ENCODE measurements around the gene TTC28. TPM values are rescaled to one million over a fixed set of nuclear protein-coding genes. Genes with fewer than 3 reads are reported as not detected.

The TTC28 gene
- total and polyA plus RNA-seq, 2 donors (not counting 1 experiment from before 2014, with no cell fraction given), result 8.2 to 31.4 TPM

DNA sequence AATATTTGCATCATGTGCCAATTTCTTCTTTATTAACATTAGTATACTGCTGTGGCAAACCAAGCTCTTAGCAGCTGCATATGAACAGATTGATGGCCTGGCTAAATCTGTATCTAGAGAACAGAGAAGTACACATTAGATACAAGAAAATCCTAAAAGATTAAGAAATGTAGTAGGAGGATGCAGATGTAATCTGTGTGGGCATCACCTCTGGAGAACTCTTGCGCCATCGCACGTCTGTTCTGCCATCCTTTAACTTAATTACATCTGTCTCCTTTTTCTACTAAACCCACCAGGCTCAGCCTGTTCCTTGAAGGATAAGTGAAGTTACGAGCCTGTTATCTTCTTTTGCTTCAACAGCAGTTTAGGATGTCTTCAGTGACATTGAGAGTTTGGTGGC is 564.2 kb downstream of the TTC28 start:
- no peak overlapping the region for H3K4me2 ChIP-seq (ENCODE audit: extremely low read depth, insufficient read depth, low read length)

DNA sequence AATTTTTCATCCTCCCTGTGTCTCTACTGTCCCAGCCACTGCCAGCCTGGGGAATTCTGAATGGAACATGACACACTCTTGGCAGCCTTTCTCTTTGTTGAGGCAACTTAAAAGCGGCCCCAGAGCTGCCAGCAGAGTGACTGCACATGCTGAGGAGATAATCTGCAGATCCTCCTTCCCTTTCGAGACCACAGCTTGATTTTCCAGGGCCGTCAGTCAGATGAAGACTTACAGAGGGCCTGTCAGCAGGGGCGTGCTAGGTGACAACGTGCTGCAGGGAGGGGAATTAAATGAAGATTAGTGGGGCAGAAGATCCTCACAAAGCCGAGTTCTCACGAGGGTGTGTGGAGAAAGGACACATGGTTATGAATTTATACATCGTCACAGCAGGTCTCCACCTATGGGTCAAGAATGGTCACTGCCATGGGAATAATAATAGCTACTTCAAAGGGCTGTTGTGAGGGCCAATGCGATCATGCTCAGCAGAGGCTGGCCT is 567.0 kb downstream of the TTC28 start:
- TF ChIP-seq EZH2 (IDR thresholded peaks at IDR 0.05; ENCODE audit: low read length, missing control alignments), result no peak
- TF ChIP-seq, protein P1, sequence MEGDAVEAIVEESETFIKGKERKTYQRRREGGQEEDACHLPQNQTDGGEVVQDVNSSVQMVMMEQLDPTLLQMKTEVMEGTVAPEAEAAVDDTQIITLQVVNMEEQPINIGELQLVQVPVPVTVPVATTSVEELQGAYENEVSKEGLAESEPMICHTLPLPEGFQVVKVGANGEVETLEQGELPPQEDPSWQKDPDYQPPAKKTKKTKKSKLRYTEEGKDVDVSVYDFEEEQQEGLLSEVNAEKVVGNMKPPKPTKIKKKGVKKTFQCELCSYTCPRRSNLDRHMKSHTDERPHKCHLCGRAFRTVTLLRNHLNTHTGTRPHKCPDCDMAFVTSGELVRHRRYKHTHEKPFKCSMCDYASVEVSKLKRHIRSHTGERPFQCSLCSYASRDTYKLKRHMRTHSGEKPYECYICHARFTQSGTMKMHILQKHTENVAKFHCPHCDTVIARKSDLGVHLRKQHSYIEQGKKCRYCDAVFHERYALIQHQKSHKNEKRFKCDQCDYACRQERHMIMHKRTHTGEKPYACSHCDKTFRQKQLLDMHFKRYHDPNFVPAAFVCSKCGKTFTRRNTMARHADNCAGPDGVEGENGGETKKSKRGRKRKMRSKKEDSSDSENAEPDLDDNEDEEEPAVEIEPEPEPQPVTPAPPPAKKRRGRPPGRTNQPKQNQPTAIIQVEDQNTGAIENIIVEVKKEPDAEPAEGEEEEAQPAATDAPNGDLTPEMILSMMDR (conservative IDR thresholded peaks at IDR 0.05 in 1 of 2, IDR thresholded peaks at IDR 0.05 in 1 of 2; ENCODE audit: low read depth in 1 of 2, low read length in 2 of 2), result peak; percentile 38 to 64
- Histone ChIP-seq H3K9ac (ENCODE audit: insufficient read depth, low read length) (no peak overlapping the region), H3K4me1 (ENCODE audit: control insufficient read depth, extremely low read depth, insufficient read depth, low read length) (peaks cover 26% of the 10 kb centered on the region), H3K36me3 (ENCODE audit: control insufficient read depth, insufficient read depth, low read length) (no peaks in the 10 kb centered on the region), H2AFZ (ENCODE audit: low read length) (peak overlapping the region; percentile 47), H3K27ac (ENCODE audit: insufficient read depth, low read length) (peak overlapping the region; percentile 44), H3K79me2 (ENCODE audit: control insufficient read depth, insufficient read depth, low read length) (no peaks in the 10 kb centered on the region), H3K9me3 (ENCODE audit: control insufficient read depth, insufficient read depth, low read depth, low read length) (no peaks in the 10 kb centered on the region), H4K20me1 (ENCODE audit: control insufficient read depth, extremely low read depth, insufficient read depth, low read length) (no peaks in the 10 kb centered on the region), H3K4me3 (replicated peaks in 1 of 4; ENCODE audit: control extremely low read depth in 1 of 4, insufficient read depth in 1 of 4, low read depth in 3 of 4, low read length in 4 of 4) (no peak overlapping the region), H3K4me2 (ENCODE audit: extremely low read depth, insufficient read depth, low read length) (peak overlapping the region; percentile 54), H3K27me3 (ENCODE audit: control insufficient read depth, insufficient read depth, low read length) (no peaks in the 10 kb centered on the region)
- DNase-seq (ENCODE audit: low read depth in 2 of 2), result peak; percentile 53 to 66

More for the DNA sequence above, 564.2 kb downstream of the TTC28 start:
- Histone ChIP-seq H2AFZ (ENCODE audit: low read length) (no peak overlapping the region), H3K27ac (ENCODE audit: insufficient read depth, low read length) (no peak overlapping the region), H3K4me1 (ENCODE audit: control insufficient read depth, extremely low read depth, insufficient read depth, low read length) (peaks cover 26% of the 10 kb centered on the region), H3K36me3 (ENCODE audit: control insufficient read depth, insufficient read depth, low read length) (no peaks in the 10 kb centered on the region), H3K79me2 (ENCODE audit: control insufficient read depth, insufficient read depth, low read length) (no peaks in the 10 kb centered on the region), H3K9me3 (ENCODE audit: control insufficient read depth, insufficient read depth, low read depth, low read length) (no peaks in the 10 kb centered on the region), H4K20me1 (ENCODE audit: control insufficient read depth, extremely low read depth, insufficient read depth, low read length) (no peaks in the 10 kb centered on the region), H3K27me3 (ENCODE audit: control insufficient read depth, insufficient read depth, low read length) (no peaks in the 10 kb centered on the region), H3K4me3 (replicated peaks in 1 of 4; ENCODE audit: control extremely low read depth in 1 of 4, insufficient read depth in 1 of 4, low read depth in 3 of 4, low read length in 4 of 4) (no peak overlapping the region), H3K9ac (ENCODE audit: insufficient read depth, low read length) (no peak overlapping the region)
- no peak for DNase-seq (ENCODE audit: low read depth in 2 of 2)
- TF ChIP-seq EZH2 (IDR thresholded peaks at IDR 0.05; ENCODE audit: low read length, missing control alignments), result no peak
- TF ChIP-seq, protein P1 (conservative IDR thresholded peaks at IDR 0.05 in 1 of 2, IDR thresholded peaks at IDR 0.05 in 1 of 2; ENCODE audit: low read depth in 1 of 2, low read length in 2 of 2), result no peak

DNA sequence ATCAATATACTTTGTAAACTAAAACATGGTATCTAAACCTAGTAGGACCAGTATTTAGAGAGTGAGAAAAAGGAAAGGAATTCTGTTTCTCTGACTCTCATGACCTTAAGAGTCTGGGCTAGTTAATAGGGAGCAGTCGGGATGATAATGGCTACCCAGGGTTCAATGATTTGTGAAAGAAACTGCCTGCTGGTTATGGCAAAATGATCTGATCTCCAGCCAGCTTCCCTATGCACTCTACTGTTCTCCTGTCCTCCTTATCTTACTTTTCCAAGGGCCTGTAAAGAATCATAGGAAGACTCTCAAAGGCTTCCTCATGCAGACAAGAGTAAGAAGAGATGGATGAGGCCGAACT is 567.5 kb downstream of the TTC28 start:
- H4K20me1 ChIP-seq (ENCODE audit: control insufficient read depth, extremely low read depth, insufficient read depth, low read length), result no peaks in the 10 kb centered on the region
- peaks cover 26% of the 10 kb centered on the region for H3K4me1 ChIP-seq (ENCODE audit: control insufficient read depth, extremely low read depth, insufficient read depth, low read length)
- H3K4me2 ChIP-seq (ENCODE audit: extremely low read depth, insufficient read depth, low read length), result peak overlapping the region; percentile 54
- no peaks in the 10 kb centered on the region for H3K27me3 ChIP-seq (ENCODE audit: control insufficient read depth, insufficient read depth, low read length)
- no peak overlapping the region for H2AFZ ChIP-seq (ENCODE audit: low read length)
- no peaks in the 10 kb centered on the region for H3K9me3 ChIP-seq (ENCODE audit: control insufficient read depth, insufficient read depth, low read depth, low read length)
- TF ChIP-seq, protein P1 (conservative IDR thresholded peaks at IDR 0.05 in 1 of 2, IDR thresholded peaks at IDR 0.05 in 1 of 2; ENCODE audit: low read depth in 1 of 2, low read length in 2 of 2), result no peak
- no peak for TF ChIP-seq EZH2 (IDR thresholded peaks at IDR 0.05; ENCODE audit: low read length, missing control alignments)
- no peaks in the 10 kb centered on the region for H3K36me3 ChIP-seq (ENCODE audit: control insufficient read depth, insufficient read depth, low read length)
- no peak overlapping the region for H3K4me3 ChIP-seq (replicated peaks in 1 of 4; ENCODE audit: control extremely low read depth in 1 of 4, insufficient read depth in 1 of 4, low read depth in 3 of 4, low read length in 4 of 4)
- peak overlapping the region; percentile 44 for H3K27ac ChIP-seq (ENCODE audit: insufficient read depth, low read length)
- H3K9ac ChIP-seq (ENCODE audit: insufficient read depth, low read length), result no peak overlapping the region
- no peak for DNase-seq (ENCODE audit: low read depth in 2 of 2)
- no peaks in the 10 kb centered on the region for H3K79me2 ChIP-seq (ENCODE audit: control insufficient read depth, insufficient read depth, low read length)
